ENCODE measurements around the gene SMIM30. TPM values are rescaled to one million over a fixed set of nuclear protein-coding genes. Genes with fewer than 3 reads are reported as not detected.

Gene SMIM30
- total and polyA plus RNA-seq, 11 donors = 72.4 to 378 (median 137) TPM

DNA sequence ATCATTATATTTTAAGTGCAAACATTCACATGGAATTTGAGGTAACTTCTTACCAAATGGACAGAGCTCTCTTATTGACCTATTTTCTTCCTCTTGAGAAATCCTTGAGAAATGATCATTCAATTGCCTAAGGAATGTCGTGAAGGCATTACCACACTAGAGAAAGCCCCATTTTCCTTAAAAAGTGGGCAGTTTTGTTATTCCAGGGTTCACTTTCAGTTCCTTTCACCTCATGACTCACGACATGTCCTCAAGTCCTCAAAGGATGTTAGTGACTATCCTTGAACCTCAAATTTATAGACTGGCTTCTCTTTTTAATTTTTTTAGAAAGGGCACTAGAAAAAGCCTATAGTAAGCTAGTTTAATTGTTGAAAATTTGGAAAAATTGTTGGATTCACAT is 40.4 kb upstream of the SMIM30 start:
- H3K27me3 ChIP-seq = peaks cover 0 to 9% (median 0%) of the 10 kb centered on the region in 9 donors
- H3K4me1 ChIP-seq = no peaks in the 10 kb centered on the region
- ATAC-seq = no peak
- WGBS, 4 donors = 59 to 65% (median 64%) methylated on average over 2 of the region's 2 CpGs
- H3K27ac ChIP-seq = no peak overlapping the region
- TF ChIP-seq CTCF (IDR thresholded peaks at IDR 0.05) = no peak
- TF ChIP-seq POLR2A (IDR thresholded peaks at IDR 0.05) = no peak
- intact Hi-C loops (cut with DNase I) = loop anchor here in 1 of 10 donors (10.0 kb wide), 1 partner anchor 546 kb away; no protein-coding TSS in a partner anchor
- no peaks in the 10 kb centered on the region for H3K9me3 ChIP-seq
- no peak overlapping the region for H3K4me3 ChIP-seq
- no peak for DNase-seq
- H3K36me3 ChIP-seq = no peaks in the 10 kb centered on the region

GRCh38 chr7:113154117-113154516 is 35.8 kb upstream of the SMIM30 start:
- peaks cover 0 to 15% (median 0%) of the 10 kb centered on the region in 9 donors for H3K27me3 ChIP-seq
- DNase-seq (no peak), ATAC-seq (no peak)
- 83 to 93% (median 90%) methylated on average over 3 of the region's 3 CpGs for WGBS, 4 donors
- no peaks in the 10 kb centered on the region for H3K9me3 ChIP-seq
- intact Hi-C loops (cut with DNase I) = loop anchor here in 1 of 10 donors (10.0 kb wide), 1 partner anchor 551 kb away; no protein-coding TSS in a partner anchor
- H3K4me1 ChIP-seq = no peaks in the 10 kb centered on the region
- H3K4me3 ChIP-seq = no peak overlapping the region
- TF ChIP-seq CTCF (IDR thresholded peaks at IDR 0.05) (no peak), POLR2A (IDR thresholded peaks at IDR 0.05) (no peak)
- no peak overlapping the region for H3K27ac ChIP-seq
- no peaks in the 10 kb centered on the region for H3K36me3 ChIP-seq

GRCh38 chr7:113144817-113145216 is 26.5 kb upstream of the SMIM30 start:
- DNase-seq (no peak), ATAC-seq (no peak)
- Histone ChIP-seq H3K27ac (no peak overlapping the region), H3K36me3 (no peaks in the 10 kb centered on the region), H3K4me3 (no peak overlapping the region), H3K4me1 (no peaks in the 10 kb centered on the region), H3K27me3 (no peaks in the 10 kb centered on the region), H3K9me3 (no peaks in the 10 kb centered on the region)
- TF ChIP-seq CTCF (IDR thresholded peaks at IDR 0.05) = no peak
- TF ChIP-seq POLR2A (IDR thresholded peaks at IDR 0.05) = no peak
- intact Hi-C loops (cut with DNase I) = no loop called here
- WGBS, 4 donors = 49 to 62% (median 57%) methylated on average over 1 of the region's 1 CpG

GRCh38 chr7:113143486-113144257 is 25.3 kb upstream of the SMIM30 start:
- intact Hi-C loops (cut with DNase I) = no loop called here
- H3K4me1 ChIP-seq = no peaks in the 10 kb centered on the region
- no peak overlapping the region for H3K4me3 ChIP-seq
- no peak for ATAC-seq
- WGBS, 4 donors = 74 to 82% (median 82%) methylated on average over 2 of the region's 2 CpGs
- DNase-seq = no peak
- no peaks in the 10 kb centered on the region for H3K9me3 ChIP-seq
- no peaks in the 10 kb centered on the region for H3K27me3 ChIP-seq
- no peak for TF ChIP-seq POLR2A (IDR thresholded peaks at IDR 0.05)
- no peak for TF ChIP-seq CTCF (IDR thresholded peaks at IDR 0.05)
- no peak overlapping the region for H3K27ac ChIP-seq
- H3K36me3 ChIP-seq = no peaks in the 10 kb centered on the region

All from heart left ventricle (tissue), 16 donors.